PC-3 (cell line): ENCODE data around the gene TRIM56. TPM values are rescaled to one million over a fixed set of nuclear protein-coding genes. Genes with fewer than 3 reads are reported as not detected.
"Not testable (repeated sequence)": the region's sequence is repeated elsewhere in the genome, so short reads cannot be mapped to it uniquely, and the experiment has no call there.

Experiments
- ATAC-seq: fragments of 200-7000 bp; cut with Tn5 transposase; 2 replicates; pipeline ENCODE4 v1.9.1; 2020; ENCODE audit warnings: mild to moderate bottlenecking, moderate library complexity
- BruUV-seq: library from RNA; stranded (reverse); fragments of 400-500 nt; replicated peaks from 2 replicates; lab custom pipeline; 2021; lab: Mats Ljungman, UMichigan
- CTCF ChIA-PET: fragments of 300-600 bp; sonication (Branson Sonifier 250); formaldehyde crosslinking; loops from one replicate; lab custom pipeline; 2022; ENCODE audit warnings: antibody characterized with exemption; lab: Charles Lee
- POLR2A ChIA-PET: fragments of 300-600 bp; sonication (Branson Sonifier 250); formaldehyde crosslinking; loops from one replicate; lab custom pipeline; 2022; ENCODE audit warnings: antibody characterized with exemption; ENCODE audit not compliant: unreplicated experiment; lab: Charles Lee
- DNase-seq: peaks from one replicate; pipeline ENCODE4 v3.0.0-alpha.2; 2015
- H2AFZ ChIP-seq: fragments of 300-600 bp; sonication (generic); 2 replicates; pipeline ENCODE4 v1.6.0; 2016; ENCODE audit warnings: antibody characterized with exemption, low read length
- H3F3A ChIP-seq: fragments of 300-600 bp; sonication (generic); one replicate; pipeline ENCODE4 v1.6.0; 2017; ENCODE audit warnings: antibody characterized with exemption, low read length, control low read depth, mild to moderate bottlenecking; ENCODE audit not compliant: unreplicated experiment
- H3K27ac ChIP-seq: fragments of 300-600 bp; sonication (generic); 2 replicates; pipeline ENCODE4 v1.5.1; 2016; ENCODE audit warnings: mild to moderate bottlenecking, low read length
- H3K27me3 ChIP-seq: fragments of 300-600 bp; sonication (generic); 2 replicates; pipeline ENCODE4 v1.6.1; 2016; ENCODE audit warnings: low read length, mixed read lengths
- H3K36me3 ChIP-seq: fragments of 300-600 bp; sonication (generic); 2 replicates; pipeline ENCODE4 v1.6.1; 2016; ENCODE audit warnings: low read depth, mixed run types, low read length, mixed read lengths
- H3K4me1 ChIP-seq: fragments of 300-600 bp; sonication (generic); 2 replicates; pipeline ENCODE4 v1.5.1; 2016; ENCODE audit warnings: low read length; ENCODE audit not compliant: insufficient read depth
- H3K4me2 ChIP-seq: fragments of 300-600 bp; sonication (generic); 2 replicates; pipeline ENCODE4 v1.6.0; 2016; ENCODE audit warnings: low read length
- H3K4me3 ChIP-seq: fragments of 300-600 bp; sonication (generic); 2 replicates; pipeline ENCODE4 v1.5.1; 2016; ENCODE audit warnings: mild to moderate bottlenecking, low read length, mixed read lengths
- H3K79me2 ChIP-seq: fragments of 300-600 bp; sonication (generic); 2 replicates; pipeline ENCODE4 v1.6.1; 2017; ENCODE audit warnings: low read length, mixed read lengths
- H3K9ac ChIP-seq: fragments of 300-600 bp; sonication (generic); 2 replicates; pipeline ENCODE4 v1.6.0; 2016; ENCODE audit warnings: mild to moderate bottlenecking, low read length
- H3K9me2 ChIP-seq: fragments of 300-600 bp; sonication (generic); replicated peaks from 2 replicates; pipeline ENCODE4 v1.6.1; 2016; ENCODE audit warnings: mixed run types, low read length, mixed read lengths
- H3K9me3 ChIP-seq: fragments of 300-600 bp; sonication (generic); 2 replicates; pipeline ENCODE4 v1.6.1; 2016; ENCODE audit warnings: low read length, mixed read lengths
- H4K20me1 ChIP-seq: fragments of 300-600 bp; sonication (generic); 2 replicates; pipeline ENCODE4 v1.6.1; 2016; ENCODE audit warnings: low read length, mixed read lengths
- EZH2 ChIP-seq: fragments of 300-600 bp; sonication (generic); IDR thresholded peaks from one replicate; pipeline ENCODE4 v1.6.1; 2017; ENCODE audit warnings: antibody characterized with exemption, mild to moderate bottlenecking, low read length; ENCODE audit not compliant: unreplicated experiment
- EZH2phosphoT487 ChIP-seq: fragments of 300-600 bp; sonication (generic); IDR thresholded peaks from 2 replicates; pipeline ENCODE4 v1.6.1; 2018; ENCODE audit warnings: mild to moderate bottlenecking, antibody characterized with exemption, low read length, borderline replicate concordance
- intact Hi-C: fragments of 100-400 bp; cut with micrococcal nuclease; formaldehyde crosslinking; loops from 2 replicates; pipeline ENCODE4 v1.9.0; 2023
- total RNA-seq: library from RNA; depleted of rRNA; stranded (reverse); fragments of >200 nt; gene quantifications from 2 replicates; pipeline ENCODE4 v1.2.3, GENCODE V29; 2014
- TF ChIP-seq, protein P1 (sequence below): fragments of 300-600 bp; sonication (generic); conservative IDR thresholded peaks from 2 replicates; pipeline ENCODE4 v1.5.1; 2017; ENCODE audit warnings: antibody characterized with exemption, low read depth, mild to moderate bottlenecking, low read length

The TRIM56 gene
- total RNA-seq, 1 experiment from 2014 or later, result 10.6 TPM

DNA sequence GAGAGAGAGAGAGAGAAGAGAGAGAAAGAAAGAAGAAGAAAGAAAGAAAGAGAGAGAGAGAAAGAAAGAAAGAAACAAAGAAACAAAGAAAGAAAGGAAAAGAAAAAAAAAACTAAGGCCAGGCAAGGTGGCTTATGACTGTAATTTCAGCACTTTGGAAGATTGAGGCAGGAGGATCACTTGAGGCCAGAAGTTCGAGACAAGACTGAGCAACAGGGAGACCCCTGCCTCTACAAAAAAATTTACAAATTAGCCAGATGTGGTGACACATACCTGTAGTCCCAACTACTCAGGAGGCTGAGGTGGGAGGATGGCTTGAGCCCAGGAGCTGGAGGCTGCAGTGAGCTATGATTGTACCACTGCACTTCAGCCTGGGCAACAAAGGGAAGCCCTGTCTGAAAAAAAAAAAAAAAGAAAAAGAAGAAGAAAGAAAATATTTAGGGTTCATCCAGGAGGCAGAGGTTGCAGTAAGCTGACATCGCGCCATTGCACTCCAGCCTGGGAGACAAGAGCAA, 44.4 kb downstream of the TRIM56 start:
- Histone ChIP-seq H3K4me1 (peaks cover 30% of the 10 kb centered on the region), H4K20me1 (no peaks in the 10 kb centered on the region), H3K79me2 (no peaks in the 10 kb centered on the region), H3K4me2 (no peak overlapping the region), H3K9ac (no peak overlapping the region), H3K9me3 (no peaks in the 10 kb centered on the region), H3K4me3 (no peak overlapping the region), H3K27me3 (no peaks in the 10 kb centered on the region), H3K36me3 (no peaks in the 10 kb centered on the region), H3F3A (no peaks in the 10 kb centered on the region), H3K9me2 (no peaks in the 10 kb centered on the region), H3K27ac (no peak overlapping the region), H2AFZ (no peak overlapping the region)
- no peak for ATAC-seq
- intact Hi-C loops, result loop anchor here (10.0 kb wide), 1 partner anchor 235 kb away; the partner anchor contains the start of gene ACHE
- ChIA-PET CTCF (interaction anchor here (0.6 kb wide), 1 partner anchor 14 kb away, joined by 7 read pairs; no protein-coding TSS in a partner anchor), POLR2A (no interaction called here)
- BruUV-seq, result no TSS peak
- no peak for TF ChIP-seq EZH2phosphoT487
- TF ChIP-seq, protein P1, sequence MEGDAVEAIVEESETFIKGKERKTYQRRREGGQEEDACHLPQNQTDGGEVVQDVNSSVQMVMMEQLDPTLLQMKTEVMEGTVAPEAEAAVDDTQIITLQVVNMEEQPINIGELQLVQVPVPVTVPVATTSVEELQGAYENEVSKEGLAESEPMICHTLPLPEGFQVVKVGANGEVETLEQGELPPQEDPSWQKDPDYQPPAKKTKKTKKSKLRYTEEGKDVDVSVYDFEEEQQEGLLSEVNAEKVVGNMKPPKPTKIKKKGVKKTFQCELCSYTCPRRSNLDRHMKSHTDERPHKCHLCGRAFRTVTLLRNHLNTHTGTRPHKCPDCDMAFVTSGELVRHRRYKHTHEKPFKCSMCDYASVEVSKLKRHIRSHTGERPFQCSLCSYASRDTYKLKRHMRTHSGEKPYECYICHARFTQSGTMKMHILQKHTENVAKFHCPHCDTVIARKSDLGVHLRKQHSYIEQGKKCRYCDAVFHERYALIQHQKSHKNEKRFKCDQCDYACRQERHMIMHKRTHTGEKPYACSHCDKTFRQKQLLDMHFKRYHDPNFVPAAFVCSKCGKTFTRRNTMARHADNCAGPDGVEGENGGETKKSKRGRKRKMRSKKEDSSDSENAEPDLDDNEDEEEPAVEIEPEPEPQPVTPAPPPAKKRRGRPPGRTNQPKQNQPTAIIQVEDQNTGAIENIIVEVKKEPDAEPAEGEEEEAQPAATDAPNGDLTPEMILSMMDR, result no peak
- TF ChIP-seq EZH2, result no peak
- DNase-seq, result no peak

DNA sequence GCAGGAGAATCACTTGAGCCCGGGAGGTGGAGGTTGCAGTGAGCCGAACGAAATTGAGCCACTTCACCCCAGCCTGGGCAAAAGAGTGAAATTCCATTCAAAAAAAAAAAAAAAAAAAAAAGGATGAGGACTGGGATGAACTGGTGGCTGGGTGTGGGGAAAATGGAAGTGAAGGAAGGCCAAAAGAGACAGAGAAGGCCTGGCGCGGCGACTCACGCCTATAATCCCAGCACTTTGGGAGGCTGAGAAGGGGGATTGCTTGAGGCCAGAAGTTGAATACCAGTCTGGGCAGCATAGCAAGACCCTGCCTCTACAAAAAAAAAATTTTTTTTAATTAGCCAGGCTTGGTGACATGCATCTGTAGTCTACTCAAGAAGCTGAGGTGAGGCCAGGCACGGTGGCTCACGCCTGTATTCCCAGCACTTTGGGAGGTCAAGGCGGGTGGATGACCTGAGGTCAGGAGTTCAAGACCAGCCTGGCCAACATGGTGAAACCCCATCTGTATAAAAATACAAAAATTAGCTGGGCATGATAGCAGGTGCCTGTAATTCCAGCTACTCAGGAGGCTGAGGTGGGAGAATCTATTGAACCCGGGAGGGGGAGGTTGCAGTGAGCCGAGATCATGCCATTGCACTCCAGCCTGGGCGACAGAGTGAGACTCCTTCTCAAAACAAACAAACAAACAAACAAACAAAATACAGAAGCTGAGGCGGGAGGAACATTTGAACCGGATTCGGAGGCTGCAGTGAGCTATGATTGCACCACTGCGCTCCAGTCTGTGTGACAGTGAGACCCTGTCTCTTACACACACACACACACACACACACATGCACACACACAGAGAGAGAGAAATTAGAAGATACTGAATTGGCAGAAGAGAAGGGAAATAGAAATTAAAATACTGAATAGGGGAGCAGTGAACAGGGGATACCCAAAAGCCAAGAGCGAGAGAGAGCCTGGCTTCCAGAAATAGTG, 47.6 kb downstream of the TRIM56 start:
- H3K27me3 ChIP-seq, H2AFZ ChIP-seq, POLR2A ChIA-PET, BruUV-seq, H3K4me3 ChIP-seq, H3F3A ChIP-seq, H4K20me1 ChIP-seq, H3K36me3 ChIP-seq, H3K9me2 ChIP-seq, ATAC-seq, CTCF ChIA-PET, DNase-seq, H3K79me2 ChIP-seq, H3K4me2 ChIP-seq, H3K9ac ChIP-seq, H3K9me3 ChIP-seq, H3K27ac ChIP-seq: not testable (repeated sequence)
- intact Hi-C loops, result loop anchor here (10.0 kb wide), 1 partner anchor 238 kb away; the partner anchor contains the start of gene ACHE
- H3K4me1 ChIP-seq, result peaks cover 28% of the 10 kb centered on the region

DNA sequence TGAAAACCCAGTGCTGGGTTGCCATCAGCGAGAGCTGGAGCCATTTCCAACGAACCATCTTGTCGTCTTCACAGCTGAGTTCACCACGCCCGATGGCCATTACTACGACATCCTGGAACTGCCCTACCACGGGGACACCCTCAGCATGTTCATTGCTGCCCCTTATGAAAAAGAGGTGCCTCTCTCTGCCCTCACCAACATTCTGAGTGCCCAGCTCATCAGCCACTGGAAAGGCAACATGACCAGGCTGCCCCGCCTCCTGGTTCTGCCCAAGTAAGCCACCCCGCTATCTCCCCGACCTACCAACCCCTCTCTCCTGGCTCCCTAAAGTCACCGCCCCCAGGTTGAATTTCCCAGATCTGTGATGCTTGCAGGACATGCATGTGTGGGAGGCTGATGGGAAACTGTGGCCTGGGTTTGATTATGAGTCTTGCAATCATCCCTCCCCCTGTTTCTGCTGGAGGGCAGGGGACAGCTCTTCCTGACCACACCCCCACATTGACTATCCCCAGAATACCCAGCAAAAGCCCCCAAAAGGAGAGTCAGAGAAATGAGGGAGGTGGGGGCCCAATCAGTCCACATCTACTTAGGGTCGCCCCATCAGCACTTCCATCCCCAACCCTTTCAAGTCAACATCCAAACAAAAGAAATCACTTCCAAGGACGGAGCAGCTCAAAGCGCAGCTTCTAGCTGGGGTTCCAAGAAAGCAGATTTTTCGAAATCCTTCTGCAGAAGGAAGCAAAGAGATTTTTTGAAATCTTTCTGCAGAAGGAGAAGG, 48.5 kb downstream of the TRIM56 start:
- H4K20me1 ChIP-seq, result no peaks in the 10 kb centered on the region
- ChIA-PET POLR2A (interaction anchor here (0.6 kb wide), 1 partner anchor 37 kb away, joined by 3 read pairs; no protein-coding TSS in a partner anchor), CTCF (interaction anchor here (0.6 kb wide), 1 partner anchor 10 kb away, joined by 7 read pairs; no protein-coding TSS in a partner anchor)
- H3K27ac ChIP-seq, result no peak overlapping the region
- no peaks in the 10 kb centered on the region for H3K9me2 ChIP-seq
- H3K4me3 ChIP-seq, result no peak overlapping the region
- no peak overlapping the region for H3K9ac ChIP-seq
- ATAC-seq, result no peak
- H3K79me2 ChIP-seq, result no peaks in the 10 kb centered on the region
- H3K4me2 ChIP-seq, result no peak overlapping the region
- intact Hi-C loops, result loop anchor here (10.0 kb wide), 1 partner anchor 239 kb away; the partner anchor contains the start of gene ACHE
- DNase-seq, result no peak
- no peak overlapping the region for H2AFZ ChIP-seq
- no peaks in the 10 kb centered on the region for H3K36me3 ChIP-seq
- H3K9me3 ChIP-seq, result no peaks in the 10 kb centered on the region
- no peaks in the 10 kb centered on the region for H3K27me3 ChIP-seq
- no TSS peak for BruUV-seq
- H3K4me1 ChIP-seq, result peaks cover 23% of the 10 kb centered on the region
- peaks cover 7% of the 10 kb centered on the region for H3F3A ChIP-seq
- TF ChIP-seq, protein P1, result no peak
- TF ChIP-seq EZH2phosphoT487, result no peak
